ENCODE measurements around the gene ABCG8.

ABCG8 gene

DNA sequence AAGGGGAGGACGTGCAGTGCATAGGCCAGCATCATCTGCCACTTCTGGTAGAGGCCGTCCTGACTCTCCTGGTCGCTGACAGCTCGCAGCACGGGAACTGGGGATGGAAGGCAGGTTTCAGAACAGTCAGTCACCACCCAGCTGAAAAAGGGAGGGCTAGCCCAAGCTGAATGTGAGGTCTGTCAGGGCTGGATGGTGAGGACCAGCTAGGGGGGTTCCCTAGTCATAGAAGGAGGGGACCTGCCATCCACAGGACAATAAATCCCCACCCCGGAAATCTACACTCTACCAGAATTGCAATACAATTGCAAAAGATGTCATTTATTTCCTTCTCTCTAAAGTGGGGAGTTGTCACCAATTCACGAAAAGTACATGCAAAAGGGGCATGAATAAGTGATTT is 15.9 kb upstream of the ABCG8 start:
- Histone ChIP-seq H3K4me3 (ENCODE audit: low read length, poor library complexity, severe bottlenecking) (no peak overlapping the region), H3K9ac (ENCODE audit: low read depth, low read length, poor library complexity, severe bottlenecking) (no peak overlapping the region), H3K27me3 (ENCODE audit: insufficient read depth, low read length, poor library complexity, severe bottlenecking) (no peaks in the 10 kb centered on the region), H3K9me3 (ENCODE audit: insufficient read depth, low read depth, low read length) (no peaks in the 10 kb centered on the region), H3K79me2 (ENCODE audit: insufficient read depth, low read length) (no peaks in the 10 kb centered on the region), H4K20me1 (ENCODE audit: insufficient read depth, low read length, poor library complexity, severe bottlenecking) (no peaks in the 10 kb centered on the region), H3K4me1 (ENCODE audit: insufficient read depth, low read length, poor library complexity, severe bottlenecking) (no peaks in the 10 kb centered on the region), H2AFZ (ENCODE audit: low read length) (no peak overlapping the region), H3F3A (ENCODE audit: low read depth) (no peaks in the 10 kb centered on the region), H3K36me3 (ENCODE audit: insufficient read depth, low read length) (no peaks in the 10 kb centered on the region), H3K9me2 (replicated peaks; ENCODE audit: low read depth, low read length) (no peaks in the 10 kb centered on the region), H3K4me2 (ENCODE audit: low read depth, low read length, poor library complexity, severe bottlenecking) (no peak overlapping the region)
- TF ChIP-seq, protein P1, sequence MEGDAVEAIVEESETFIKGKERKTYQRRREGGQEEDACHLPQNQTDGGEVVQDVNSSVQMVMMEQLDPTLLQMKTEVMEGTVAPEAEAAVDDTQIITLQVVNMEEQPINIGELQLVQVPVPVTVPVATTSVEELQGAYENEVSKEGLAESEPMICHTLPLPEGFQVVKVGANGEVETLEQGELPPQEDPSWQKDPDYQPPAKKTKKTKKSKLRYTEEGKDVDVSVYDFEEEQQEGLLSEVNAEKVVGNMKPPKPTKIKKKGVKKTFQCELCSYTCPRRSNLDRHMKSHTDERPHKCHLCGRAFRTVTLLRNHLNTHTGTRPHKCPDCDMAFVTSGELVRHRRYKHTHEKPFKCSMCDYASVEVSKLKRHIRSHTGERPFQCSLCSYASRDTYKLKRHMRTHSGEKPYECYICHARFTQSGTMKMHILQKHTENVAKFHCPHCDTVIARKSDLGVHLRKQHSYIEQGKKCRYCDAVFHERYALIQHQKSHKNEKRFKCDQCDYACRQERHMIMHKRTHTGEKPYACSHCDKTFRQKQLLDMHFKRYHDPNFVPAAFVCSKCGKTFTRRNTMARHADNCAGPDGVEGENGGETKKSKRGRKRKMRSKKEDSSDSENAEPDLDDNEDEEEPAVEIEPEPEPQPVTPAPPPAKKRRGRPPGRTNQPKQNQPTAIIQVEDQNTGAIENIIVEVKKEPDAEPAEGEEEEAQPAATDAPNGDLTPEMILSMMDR (conservative IDR thresholded peaks at IDR 0.05; ENCODE audit: low read length), result no peak
- TF ChIP-seq EZH2phosphoT487 (IDR thresholded peaks at IDR 0.05; ENCODE audit: borderline replicate concordance), result no peak

DNA sequence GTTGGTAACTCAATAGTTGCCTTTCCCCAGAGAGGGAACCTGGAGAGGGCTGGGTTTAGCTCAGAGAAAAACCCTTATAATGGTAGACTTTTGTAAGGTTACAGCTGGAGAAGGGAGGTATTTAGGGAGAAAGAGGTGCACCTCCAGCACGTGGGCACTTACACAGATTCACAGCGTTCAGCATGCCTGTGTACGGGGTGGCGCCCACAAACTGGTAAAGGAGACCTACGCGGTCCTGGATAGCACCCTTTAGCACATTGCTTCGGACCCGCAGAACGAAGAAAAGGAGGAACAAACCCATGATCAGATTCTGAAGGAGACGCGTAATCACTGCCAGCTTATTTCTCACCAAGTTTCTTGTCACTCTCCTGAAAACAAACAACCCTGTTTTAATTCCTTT is 15.0 kb upstream of the ABCG8 start:
- no peak overlapping the region for H3K4me3 ChIP-seq (ENCODE audit: low read length, poor library complexity, severe bottlenecking)

DNA sequence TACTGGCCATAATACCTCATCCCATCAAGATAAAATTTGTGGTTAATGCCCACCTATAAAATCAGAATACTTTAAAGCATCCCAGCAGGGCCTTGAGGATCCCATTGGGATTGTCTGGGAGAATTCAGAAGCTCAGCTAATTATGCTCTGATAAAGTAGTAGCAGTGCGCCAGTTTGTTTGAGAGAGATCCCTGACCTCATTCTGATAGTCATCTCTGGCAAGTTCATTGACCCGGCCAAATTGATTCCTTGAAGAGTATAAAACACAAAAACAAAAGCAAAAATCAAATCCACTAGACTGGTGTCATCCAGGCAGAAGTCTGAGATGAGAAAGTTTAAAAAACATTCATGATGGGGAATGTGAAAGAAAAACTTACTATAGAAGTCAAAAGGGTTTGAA is 14.3 kb upstream of the ABCG8 start:
- H4K20me1 ChIP-seq (ENCODE audit: insufficient read depth, low read length, poor library complexity, severe bottlenecking), result no peaks in the 10 kb centered on the region
- no peak overlapping the region for H3K4me2 ChIP-seq (ENCODE audit: low read depth, low read length, poor library complexity, severe bottlenecking)
- no peaks in the 10 kb centered on the region for H3K4me1 ChIP-seq (ENCODE audit: insufficient read depth, low read length, poor library complexity, severe bottlenecking)
- no peaks in the 10 kb centered on the region for H3K9me2 ChIP-seq (replicated peaks; ENCODE audit: low read depth, low read length)
- no peak overlapping the region for H2AFZ ChIP-seq (ENCODE audit: low read length)
- no peaks in the 10 kb centered on the region for H3K27me3 ChIP-seq (ENCODE audit: insufficient read depth, low read length, poor library complexity, severe bottlenecking)
- H3K36me3 ChIP-seq (ENCODE audit: insufficient read depth, low read length), result no peaks in the 10 kb centered on the region
- H3F3A ChIP-seq (ENCODE audit: low read depth), result no peaks in the 10 kb centered on the region
- H3K79me2 ChIP-seq (ENCODE audit: insufficient read depth, low read length), result no peaks in the 10 kb centered on the region
- H3K9me3 ChIP-seq (ENCODE audit: insufficient read depth, low read depth, low read length), result no peaks in the 10 kb centered on the region
- no peak overlapping the region for H3K9ac ChIP-seq (ENCODE audit: low read depth, low read length, poor library complexity, severe bottlenecking)
- no peak overlapping the region for H3K4me3 ChIP-seq (ENCODE audit: low read length, poor library complexity, severe bottlenecking)
- no peak for TF ChIP-seq EZH2phosphoT487 (IDR thresholded peaks at IDR 0.05; ENCODE audit: borderline replicate concordance)

More for the DNA sequence above, 15.0 kb upstream of the ABCG8 start:
- no peaks in the 10 kb centered on the region for H3F3A ChIP-seq (ENCODE audit: low read depth)
- H3K36me3 ChIP-seq (ENCODE audit: insufficient read depth, low read length), result no peaks in the 10 kb centered on the region
- H3K9me2 ChIP-seq (replicated peaks; ENCODE audit: low read depth, low read length), result no peaks in the 10 kb centered on the region
- H4K20me1 ChIP-seq (ENCODE audit: insufficient read depth, low read length, poor library complexity, severe bottlenecking), result no peaks in the 10 kb centered on the region
- H3K9ac ChIP-seq (ENCODE audit: low read depth, low read length, poor library complexity, severe bottlenecking), result no peak overlapping the region
- H3K27me3 ChIP-seq (ENCODE audit: insufficient read depth, low read length, poor library complexity, severe bottlenecking), result no peaks in the 10 kb centered on the region
- no peak overlapping the region for H3K4me2 ChIP-seq (ENCODE audit: low read depth, low read length, poor library complexity, severe bottlenecking)
- H3K79me2 ChIP-seq (ENCODE audit: insufficient read depth, low read length), result no peaks in the 10 kb centered on the region
- H3K9me3 ChIP-seq (ENCODE audit: insufficient read depth, low read depth, low read length), result no peaks in the 10 kb centered on the region
- TF ChIP-seq EZH2phosphoT487 (IDR thresholded peaks at IDR 0.05; ENCODE audit: borderline replicate concordance), result no peak
- TF ChIP-seq, protein P1 (conservative IDR thresholded peaks at IDR 0.05; ENCODE audit: low read length), result no peak
- H2AFZ ChIP-seq (ENCODE audit: low read length), result no peak overlapping the region
- no peaks in the 10 kb centered on the region for H3K4me1 ChIP-seq (ENCODE audit: insufficient read depth, low read length, poor library complexity, severe bottlenecking)

DNA sequence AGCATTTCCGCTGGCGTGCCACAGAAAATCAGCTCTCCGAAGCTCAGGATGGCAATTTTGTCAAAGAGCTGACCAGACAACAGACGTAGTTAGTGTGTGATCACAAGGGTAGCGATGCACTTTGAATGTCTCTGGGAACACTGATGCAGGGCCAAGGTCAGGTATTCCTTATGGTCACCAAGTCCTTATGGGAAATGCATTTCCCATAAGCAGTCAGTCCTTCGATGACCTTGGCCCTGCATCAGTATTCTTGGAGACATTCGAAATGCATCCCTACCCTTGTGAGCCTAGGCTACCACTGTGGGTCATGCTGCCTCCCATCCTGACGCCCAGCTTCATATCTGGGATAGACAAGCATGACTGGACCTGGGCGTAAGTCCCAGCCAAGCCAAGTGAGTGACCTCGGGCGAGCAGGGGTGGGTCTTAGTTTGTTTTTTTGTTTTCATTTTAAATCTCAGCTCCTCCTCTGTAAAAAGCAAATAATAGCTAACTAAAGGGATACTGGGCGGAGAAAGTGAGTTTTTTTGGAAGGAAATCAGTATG is 13.7 kb upstream of the ABCG8 start:
- Histone ChIP-seq H3K9me2 (replicated peaks; ENCODE audit: low read depth, low read length) (no peaks in the 10 kb centered on the region), H2AFZ (ENCODE audit: low read length) (no peak overlapping the region), H4K20me1 (ENCODE audit: insufficient read depth, low read length, poor library complexity, severe bottlenecking) (no peaks in the 10 kb centered on the region), H3K4me1 (ENCODE audit: insufficient read depth, low read length, poor library complexity, severe bottlenecking) (no peaks in the 10 kb centered on the region), H3K27me3 (ENCODE audit: insufficient read depth, low read length, poor library complexity, severe bottlenecking) (no peaks in the 10 kb centered on the region), H3K9ac (ENCODE audit: low read depth, low read length, poor library complexity, severe bottlenecking) (no peak overlapping the region), H3F3A (ENCODE audit: low read depth) (no peaks in the 10 kb centered on the region), H3K4me3 (ENCODE audit: low read length, poor library complexity, severe bottlenecking) (no peak overlapping the region), H3K4me2 (ENCODE audit: low read depth, low read length, poor library complexity, severe bottlenecking) (no peak overlapping the region), H3K9me3 (ENCODE audit: insufficient read depth, low read depth, low read length) (no peaks in the 10 kb centered on the region), H3K36me3 (ENCODE audit: insufficient read depth, low read length) (no peaks in the 10 kb centered on the region), H3K79me2 (ENCODE audit: insufficient read depth, low read length) (no peaks in the 10 kb centered on the region)
- TF ChIP-seq EZH2phosphoT487 (IDR thresholded peaks at IDR 0.05; ENCODE audit: borderline replicate concordance), result no peak
- TF ChIP-seq, protein P1 (conservative IDR thresholded peaks at IDR 0.05; ENCODE audit: low read length), result no peak

Data from Loucy (cell line).